GM12891 (cell line): ENCODE data around the gene CD180.
"Not testable (repeated sequence)": the region's sequence is repeated elsewhere in the genome, so short reads cannot be mapped to it uniquely, and the experiment has no call there.

Source experiments
- DNase-seq: peaks from one replicate; pipeline ENCODE4 v3.0.0; 2011; ENCODE audit warnings: low spot score; ENCODE audit not compliant: insufficient read length
- FAIRE-seq: peaks from 2 replicates; lab custom pipeline; 2011; peaks lifted over from hg19 to GRCh38; lab: Jason Lieb, UNC
- PAX5 ChIP-seq: IDR thresholded peaks from 2 replicates; pipeline ENCODE4 v1.6.1; 2011; ENCODE audit warnings: low read length, moderate library complexity, mild to moderate bottlenecking; ENCODE audit not compliant: insufficient read depth, severe bottlenecking
- POLR2A ChIP-seq: IDR thresholded peaks from 2 replicates; pipeline ENCODE4 v1.6.1; 2011; ENCODE audit warnings: low read depth, low read length, control low read depth
- POLR2AphosphoS5 ChIP-seq: IDR thresholded peaks from 2 replicates; pipeline ENCODE4 v1.6.1; 2011; ENCODE audit warnings: low read depth, low read length, control low read depth
- POU2F2 ChIP-seq: IDR thresholded peaks from 2 replicates; pipeline ENCODE4 v1.6.1; 2011; ENCODE audit warnings: low read depth, mild to moderate bottlenecking, control low read depth, low read length, moderate library complexity
- SPI1 ChIP-seq: IDR thresholded peaks from 2 replicates; pipeline ENCODE4 v1.6.1; 2011; ENCODE audit warnings: low read depth, low read length, control low read depth
- TAF1 ChIP-seq: IDR thresholded peaks from 2 replicates; pipeline ENCODE4 v1.6.1; 2011; ENCODE audit warnings: low read depth, low read length, control low read depth

Gene CD180

DNA sequence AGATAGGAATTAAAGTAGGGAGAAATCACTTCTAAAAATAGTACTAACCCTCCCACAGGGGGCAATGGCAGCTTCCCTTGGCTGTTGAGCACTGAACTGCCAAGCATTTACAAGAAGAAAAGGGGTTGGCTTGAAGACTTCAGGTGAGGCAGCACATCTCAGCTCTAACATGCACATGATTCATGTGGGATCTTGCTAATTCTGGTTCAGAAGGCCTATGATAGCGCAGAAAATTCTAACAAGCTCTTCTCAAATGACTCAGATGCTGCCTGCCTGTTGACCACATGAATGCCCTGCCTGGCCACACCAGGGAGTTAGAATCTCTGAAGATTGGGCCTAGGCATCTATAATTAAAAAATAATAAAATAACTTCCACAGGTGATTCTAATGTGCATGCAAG, 22.6 kb downstream of the CD180 start:
- DNase-seq, result no peak
- no peak for FAIRE-seq
- no peak for TF ChIP-seq SPI1
- no peak for TF ChIP-seq PAX5
- no peak for TF ChIP-seq POU2F2
- TF ChIP-seq POLR2AphosphoS5, result no peak
- no peak for TF ChIP-seq POLR2A
- no peak for TF ChIP-seq TAF1

DNA sequence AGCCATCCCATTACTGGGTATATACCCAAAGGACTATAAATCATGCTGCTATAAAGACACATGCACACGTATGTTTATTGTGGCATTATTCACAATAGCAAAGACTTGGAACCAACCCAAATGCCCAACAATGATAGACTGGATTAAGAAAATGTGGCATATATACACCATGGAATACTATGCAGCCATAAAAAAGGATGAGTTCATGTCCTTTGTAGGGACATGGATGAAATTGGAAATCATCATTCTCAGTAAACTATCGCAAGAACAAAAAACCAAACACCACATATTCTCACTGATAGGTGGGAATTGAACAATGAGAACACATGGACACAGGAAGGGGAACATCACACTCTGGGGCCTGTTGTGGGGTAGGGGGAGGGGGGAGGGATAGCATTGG, 23.2 kb downstream of the CD180 start:
- FAIRE-seq, DNase-seq: not testable (repeated sequence)

DNA sequence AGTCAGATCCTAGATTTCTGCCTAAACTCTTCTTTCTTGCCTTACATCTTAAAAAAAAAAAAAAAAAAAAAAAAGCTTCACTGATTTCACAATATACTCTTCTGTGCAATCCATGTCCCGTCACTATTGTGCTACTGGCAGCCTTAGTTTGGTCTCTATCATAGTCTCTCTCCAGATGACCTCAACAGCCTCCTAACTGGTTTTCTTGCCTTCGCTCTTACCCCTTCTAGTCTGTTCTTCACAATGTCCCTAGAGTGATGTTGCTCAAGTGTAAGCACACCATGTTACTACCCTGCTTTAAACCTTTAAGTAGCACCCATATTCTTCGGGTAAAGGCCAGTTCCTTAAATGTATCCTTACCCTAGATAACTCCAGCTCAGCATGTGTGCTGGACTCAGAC, 25.8 kb downstream of the CD180 start:
- DNase-seq (no peak), FAIRE-seq (no peak)
- TF ChIP-seq PAX5, result no peak
- TF ChIP-seq TAF1, result no peak
- no peak for TF ChIP-seq POLR2A
- TF ChIP-seq SPI1, result no peak
- TF ChIP-seq POU2F2, result no peak
- no peak for TF ChIP-seq POLR2AphosphoS5

GRCh38 chr5:67168069-67168468, 28.5 kb downstream of the CD180 start:
- TF ChIP-seq POU2F2 (no peak), TAF1 (no peak), SPI1 (no peak), POLR2A (no peak), POLR2AphosphoS5 (no peak), PAX5 (no peak)
- no peak for FAIRE-seq
- DNase-seq, result no peak

- DNase-seq (peak; percentile 60), FAIRE-seq (peak; percentile 72)
- TF ChIP-seq PAX5, result no peak
These were observed 29.9 kb downstream of the CD180 start for GRCh38 chr5:67166460-67167285.

DNA sequence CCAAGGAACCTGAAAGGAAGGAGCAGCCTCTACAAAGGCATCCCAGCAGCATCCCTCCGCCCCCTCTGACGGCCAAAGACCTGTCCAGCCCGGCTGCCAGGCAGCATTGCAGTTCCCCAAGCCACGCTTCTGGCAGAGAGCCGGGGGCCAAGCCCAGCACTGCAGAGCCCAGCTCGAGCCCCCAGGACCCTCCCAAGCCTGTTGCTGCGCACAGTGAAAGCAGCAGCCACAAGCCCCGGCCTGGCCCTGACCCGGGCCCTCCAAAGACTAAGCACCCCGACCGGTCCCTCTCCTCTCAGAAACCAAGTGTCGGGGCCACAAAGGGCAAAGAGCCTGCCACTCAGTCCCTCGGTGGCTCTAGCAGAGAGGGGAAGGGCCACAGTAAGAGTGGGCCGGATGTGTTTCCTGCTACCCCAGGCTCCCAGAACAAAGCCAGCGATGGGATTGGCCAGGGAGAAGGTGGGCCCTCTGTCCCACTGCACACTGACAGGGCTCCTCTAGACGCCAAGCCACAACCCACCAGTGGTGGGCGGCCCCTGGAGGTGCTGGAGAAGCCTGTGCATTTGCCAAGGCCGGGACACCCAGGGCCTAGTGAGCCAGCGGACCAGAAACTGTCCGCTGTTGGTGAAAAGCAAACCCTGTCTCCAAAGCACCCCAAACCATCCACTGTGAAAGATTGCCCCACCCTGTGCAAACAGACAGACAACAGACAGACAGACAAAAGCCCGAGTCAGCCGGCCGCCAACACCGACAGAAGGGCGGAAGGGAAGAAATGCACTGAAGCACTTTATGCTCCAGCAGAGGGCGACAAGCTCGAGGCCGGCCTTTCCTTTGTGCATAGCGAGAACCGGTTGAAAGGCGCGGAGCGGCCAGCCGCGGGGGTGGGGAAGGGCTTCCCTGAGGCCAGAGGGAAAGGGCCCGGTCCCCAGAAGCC, 30.8 kb downstream of the CD180 start:
- peak; percentile 35; the same call in 1 of the 2 replicates for TF ChIP-seq POU2F2
- no peak for TF ChIP-seq PAX5
- TF ChIP-seq SPI1, result peak; percentile 36; the same call in 1 of the 2 replicates
- no peak for TF ChIP-seq POLR2AphosphoS5
- TF ChIP-seq TAF1, result 0 out of 2 replicates have a peak, but pooled peaks have one; percentile 11
- 0 out of 2 replicates have a peak, but pooled peaks have one; percentile 26 for TF ChIP-seq POLR2A
- DNase-seq (peak; percentile 77), FAIRE-seq (peak; percentile 92)

DNA sequence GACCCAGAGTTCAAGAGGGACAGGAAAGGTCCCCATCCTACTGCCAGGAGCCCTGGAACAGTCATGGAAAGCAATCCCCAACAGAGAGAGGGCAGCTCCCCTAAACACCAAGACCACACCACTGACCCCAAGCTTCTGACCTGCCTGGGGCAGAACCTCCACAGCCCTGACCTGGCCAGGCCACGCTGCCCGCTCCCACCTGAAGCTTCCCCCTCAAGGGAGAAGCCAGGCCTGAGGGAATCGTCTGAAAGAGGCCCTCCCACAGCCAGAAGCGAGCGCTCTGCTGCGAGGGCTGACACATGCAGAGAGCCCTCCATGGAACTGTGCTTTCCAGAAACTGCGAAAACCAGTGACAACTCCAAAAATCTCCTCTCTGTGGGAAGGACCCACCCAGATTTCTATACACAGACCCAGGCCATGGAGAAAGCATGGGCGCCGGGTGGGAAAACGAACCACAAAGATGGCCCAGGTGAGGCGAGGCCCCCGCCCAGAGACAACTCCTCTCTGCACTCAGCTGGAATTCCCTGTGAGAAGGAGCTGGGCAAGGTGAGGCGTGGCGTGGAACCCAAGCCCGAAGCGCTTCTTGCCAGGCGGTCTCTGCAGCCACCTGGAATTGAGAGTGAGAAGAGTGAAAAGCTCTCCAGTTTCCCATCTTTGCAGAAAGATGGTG, 31.6 kb downstream of the CD180 start:
- DNase-seq (no peak), FAIRE-seq (no peak)
- no peak for TF ChIP-seq POLR2AphosphoS5
- TF ChIP-seq POLR2A, result no peak
- TF ChIP-seq SPI1, result no peak
- no peak for TF ChIP-seq TAF1
- TF ChIP-seq POU2F2, result no peak
- TF ChIP-seq PAX5, result no peak

DNA sequence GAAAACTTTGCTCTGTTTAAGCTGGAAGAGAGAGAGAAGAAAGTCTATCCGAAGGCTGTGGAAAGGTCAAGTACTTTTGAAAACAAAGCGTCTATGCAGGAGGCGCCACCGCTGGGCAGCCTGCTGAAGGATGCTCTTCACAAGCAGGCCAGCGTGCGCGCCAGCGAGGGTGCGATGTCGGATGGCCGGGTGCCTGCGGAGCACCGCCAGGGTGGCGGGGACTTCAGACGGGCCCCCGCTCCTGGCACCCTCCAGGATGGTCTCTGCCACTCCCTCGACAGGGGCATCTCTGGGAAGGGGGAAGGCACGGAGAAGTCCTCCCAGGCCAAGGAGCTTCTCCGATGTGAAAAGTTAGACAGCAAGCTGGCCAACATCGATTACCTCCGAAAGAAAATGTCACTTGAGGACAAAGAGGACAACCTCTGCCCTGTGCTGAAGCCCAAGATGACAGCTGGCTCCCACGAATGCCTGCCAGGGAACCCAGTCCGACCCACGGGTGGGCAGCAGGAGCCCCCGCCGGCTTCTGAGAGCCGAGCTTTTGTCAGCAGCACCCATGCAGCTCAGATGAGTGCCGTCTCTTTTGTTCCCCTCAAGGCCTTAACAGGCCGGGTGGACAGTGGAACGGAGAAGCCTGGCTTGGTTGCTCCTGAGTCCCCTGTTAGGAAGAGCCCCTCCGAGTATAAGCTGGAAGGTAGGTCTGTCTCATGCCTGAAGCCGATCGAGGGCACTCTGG, 32.6 kb downstream of the CD180 start:
- no peak for DNase-seq
- FAIRE-seq, result no peak

More for the DNA sequence above, 32.6 kb downstream of the CD180 start:
- TF ChIP-seq POLR2A (no peak), SPI1 (no peak), POLR2AphosphoS5 (no peak), PAX5 (no peak), TAF1 (no peak), POU2F2 (no peak)
